ENCODE results near the gene COL4A6.

DNA sequence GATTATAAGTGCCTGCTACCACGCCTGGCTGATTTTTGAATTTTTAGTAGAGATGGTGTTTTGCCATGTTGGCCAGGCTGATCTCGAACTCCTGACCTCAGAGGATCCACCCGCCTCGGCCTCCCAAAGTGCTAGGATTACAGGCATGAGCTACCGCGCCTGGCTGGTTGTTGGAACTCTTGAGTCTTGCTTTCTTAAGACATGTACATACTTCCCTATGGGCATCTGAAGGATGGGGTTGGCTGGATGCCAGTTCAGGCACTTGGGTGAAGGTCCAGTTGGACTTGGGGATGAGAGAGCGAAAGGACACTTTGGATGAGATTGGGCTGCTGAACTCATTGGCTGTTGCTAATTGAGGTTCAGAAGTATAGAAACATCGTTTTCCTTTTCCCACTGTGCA, 306.2 kb downstream of the COL4A6 start:
- TF ChIP-seq, protein P1, sequence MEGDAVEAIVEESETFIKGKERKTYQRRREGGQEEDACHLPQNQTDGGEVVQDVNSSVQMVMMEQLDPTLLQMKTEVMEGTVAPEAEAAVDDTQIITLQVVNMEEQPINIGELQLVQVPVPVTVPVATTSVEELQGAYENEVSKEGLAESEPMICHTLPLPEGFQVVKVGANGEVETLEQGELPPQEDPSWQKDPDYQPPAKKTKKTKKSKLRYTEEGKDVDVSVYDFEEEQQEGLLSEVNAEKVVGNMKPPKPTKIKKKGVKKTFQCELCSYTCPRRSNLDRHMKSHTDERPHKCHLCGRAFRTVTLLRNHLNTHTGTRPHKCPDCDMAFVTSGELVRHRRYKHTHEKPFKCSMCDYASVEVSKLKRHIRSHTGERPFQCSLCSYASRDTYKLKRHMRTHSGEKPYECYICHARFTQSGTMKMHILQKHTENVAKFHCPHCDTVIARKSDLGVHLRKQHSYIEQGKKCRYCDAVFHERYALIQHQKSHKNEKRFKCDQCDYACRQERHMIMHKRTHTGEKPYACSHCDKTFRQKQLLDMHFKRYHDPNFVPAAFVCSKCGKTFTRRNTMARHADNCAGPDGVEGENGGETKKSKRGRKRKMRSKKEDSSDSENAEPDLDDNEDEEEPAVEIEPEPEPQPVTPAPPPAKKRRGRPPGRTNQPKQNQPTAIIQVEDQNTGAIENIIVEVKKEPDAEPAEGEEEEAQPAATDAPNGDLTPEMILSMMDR (IDR thresholded peaks at IDR 0.05), result no peak
- TF ChIP-seq POLR2A (IDR thresholded peaks at IDR 0.05), result no peak

Measured in breast epithelium (tissue), 3 donors.